Calu3 (cell line): ENCODE results near the gene ARHGAP12. TPM values are rescaled to one million over a fixed set of nuclear protein-coding genes. Genes with fewer than 3 reads are reported as not detected.

Experiments
- BruUV-seq: library from RNA; stranded (reverse); fragments of 400-500 nt; replicated peaks from 2 replicates; lab custom pipeline; 2021; lab: Mats Ljungman, UMichigan
- CTCF ChIA-PET: fragments of 300-600 bp; sonication (Branson Sonifier 250); formaldehyde crosslinking; loops from one replicate; lab custom pipeline; 2022; ENCODE audit warnings: antibody characterized with exemption; lab: Charles Lee
- DNase-seq: peaks from one replicate; pipeline ENCODE4 v3.0.0; 2022
- H3K27ac Mint-ChIP-seq: one replicate; pipeline ENCODE4 v1.8.0; 2022; ENCODE audit warnings: mixed read lengths; ENCODE audit not compliant: unreplicated experiment
- H3K27me3 Mint-ChIP-seq: one replicate; pipeline ENCODE4 v1.8.0; 2022; ENCODE audit warnings: mixed read lengths; ENCODE audit not compliant: unreplicated experiment
- H3K36me3 Mint-ChIP-seq: one replicate; pipeline ENCODE4 v1.8.0; 2022; ENCODE audit warnings: mild to moderate bottlenecking, moderate library complexity, mixed read lengths; ENCODE audit not compliant: insufficient read depth, unreplicated experiment
- H3K4me1 Mint-ChIP-seq: one replicate; pipeline ENCODE4 v1.8.0; 2022; ENCODE audit warnings: mild to moderate bottlenecking, low read depth, mixed read lengths; ENCODE audit not compliant: unreplicated experiment
- H3K4me3 Mint-ChIP-seq: one replicate; pipeline ENCODE4 v1.8.0; 2022; ENCODE audit warnings: mild to moderate bottlenecking, low read depth, moderate library complexity, mixed read lengths; ENCODE audit not compliant: unreplicated experiment
- H3K9me3 Mint-ChIP-seq: one replicate; pipeline ENCODE4 v1.8.0; 2022; ENCODE audit warnings: low read depth, mixed read lengths; ENCODE audit not compliant: unreplicated experiment
- CTCF ChIP-seq: fragments of 200-600 bp; IDR thresholded peaks from one replicate; pipeline ENCODE4 v1.8.0; 2022; ENCODE audit warnings: antibody characterized with exemption; ENCODE audit not compliant: unreplicated experiment
- intact Hi-C: fragments of 100-400 bp; cut with micrococcal nuclease; formaldehyde crosslinking; loops from one replicate; pipeline ENCODE4 v1.10.0; 2022; ENCODE audit not compliant: unreplicated experiment
- total RNA-seq: library from RNA; stranded (reverse); gene quantifications from 2 replicates; pipeline ENCODE4 v1.2.3, GENCODE V29; 2022

The ARHGAP12 gene
- total RNA-seq, 1 experiment from 2014 or later: 56.0 TPM

- Mint-ChIP-seq H3K9me3 (no peaks in the 10 kb centered on the region), H3K4me3 (no peak overlapping the region), H3K27ac (no peak overlapping the region), H3K27me3 (no peaks in the 10 kb centered on the region), H3K36me3 (no peaks in the 10 kb centered on the region), H3K4me1 (no peaks in the 10 kb centered on the region)
- intact Hi-C loops: no loop called here
- no peak for DNase-seq
- no peak for TF ChIP-seq CTCF
- CTCF ChIA-PET: no interaction called here
- BruUV-seq: no TSS peak
Measured at GRCh38 chr10:31774928-31775650, 153.5 kb downstream of the ARHGAP12 start.

GRCh38 chr10:31774299-31774900 is 154.2 kb downstream of the ARHGAP12 start:
- DNase-seq: no peak
- H3K4me3 Mint-ChIP-seq: no peak overlapping the region
- intact Hi-C loops: no loop called here
- no peaks in the 10 kb centered on the region for H3K9me3 Mint-ChIP-seq
- no peaks in the 10 kb centered on the region for H3K27me3 Mint-ChIP-seq
- no peak for TF ChIP-seq CTCF
- H3K36me3 Mint-ChIP-seq: no peaks in the 10 kb centered on the region
- BruUV-seq: no TSS peak
- CTCF ChIA-PET: no interaction called here
- no peak overlapping the region for H3K27ac Mint-ChIP-seq
- no peaks in the 10 kb centered on the region for H3K4me1 Mint-ChIP-seq

- TF ChIP-seq CTCF: no peak
- no TSS peak for BruUV-seq
- no peaks in the 10 kb centered on the region for H3K4me1 Mint-ChIP-seq
- no peak overlapping the region for H3K4me3 Mint-ChIP-seq
- CTCF ChIA-PET: no interaction called here
- H3K9me3 Mint-ChIP-seq: no peaks in the 10 kb centered on the region
- intact Hi-C loops: no loop called here
- no peaks in the 10 kb centered on the region for H3K36me3 Mint-ChIP-seq
- DNase-seq: no peak
- H3K27me3 Mint-ChIP-seq: no peaks in the 10 kb centered on the region
- H3K27ac Mint-ChIP-seq: no peak overlapping the region
Measured at GRCh38 chr10:31773749-31774298, 154.8 kb downstream of the ARHGAP12 start.

- no peaks in the 10 kb centered on the region for H3K9me3 Mint-ChIP-seq
- BruUV-seq: no TSS peak
- intact Hi-C loops: no loop called here
Measured at GRCh38 chr10:31771331-31771831, 157.2 kb downstream of the ARHGAP12 start.

More at GRCh38 chr10:31771331-31771831, 157.2 kb downstream of the ARHGAP12 start:
- CTCF ChIA-PET: interaction anchor here (0.7 kb wide), 1 partner anchor 259 kb away, joined by 3 read pairs; no protein-coding TSS in a partner anchor
- TF ChIP-seq CTCF: no peak
- H3K4me3 Mint-ChIP-seq: no peak overlapping the region
- no peak overlapping the region for H3K27ac Mint-ChIP-seq
- no peak for DNase-seq
- H3K4me1 Mint-ChIP-seq: no peaks in the 10 kb centered on the region
- no peaks in the 10 kb centered on the region for H3K36me3 Mint-ChIP-seq
- H3K27me3 Mint-ChIP-seq: no peaks in the 10 kb centered on the region
